H7 (cell line): Measurements from ENCODE around the gene PRKCE. TPM values are rescaled to one million over a fixed set of nuclear protein-coding genes. Genes with fewer than 3 reads are reported as not detected.

ENCODE experiments used
- DNase-seq: peaks from one replicate; pipeline ENCODE4 v3.0.0; 2012
- H3K27me3 ChIP-seq: 2 replicates; pipeline ENCODE4 v1.6.0; 2011; ENCODE audit warnings: mild to moderate bottlenecking, low read length; ENCODE audit not compliant: control insufficient read depth, insufficient read depth
- H3K36me3 ChIP-seq: replicated peaks from 2 replicates; pipeline ENCODE4 v1.5.1; 2011; ENCODE audit warnings: low read length; ENCODE audit not compliant: control insufficient read depth, insufficient read depth
- H3K4me3 ChIP-seq: 2 replicates; pipeline ENCODE4 v1.5.1; 2011; ENCODE audit warnings: low read depth, mild to moderate bottlenecking, control low read depth, low read length, moderate library complexity; ENCODE audit not compliant: insufficient read depth
- total RNA-seq: library from RNA; depleted of rRNA; stranded (reverse); fragments of >200 nt; shearing (Covaris generic); gene quantifications from 2 replicates; pipeline ENCODE4 v1.2.3, GENCODE V29; 2014

PRKCE gene
- total RNA-seq, 1 experiment from 2014 or later: 1.2 TPM

DNA sequence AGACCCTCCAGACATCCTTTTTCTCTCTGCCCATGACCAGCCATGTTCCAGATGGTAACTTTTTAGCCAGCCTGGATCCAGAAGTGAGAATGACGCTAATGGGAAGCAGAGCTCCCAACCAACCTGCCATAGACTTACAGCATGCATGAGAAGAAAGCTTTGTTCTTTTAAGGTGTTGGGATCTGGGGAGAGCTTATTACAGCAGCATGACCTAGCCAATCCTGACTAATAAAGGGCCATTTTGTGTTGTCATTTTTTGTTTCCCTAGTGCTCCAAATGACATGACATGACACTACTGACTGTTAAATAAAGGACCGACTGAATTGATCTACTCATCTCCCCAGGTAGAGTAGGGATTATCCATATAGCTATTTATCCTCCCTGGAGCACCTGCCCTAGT lies 5.2 kb upstream of the PRKCE start:
- Histone ChIP-seq H3K36me3 (no peaks in the 10 kb centered on the region), H3K27me3 (peaks cover 46% of the 10 kb centered on the region), H3K4me3 (no peak overlapping the region)
- no peak for DNase-seq

DNA sequence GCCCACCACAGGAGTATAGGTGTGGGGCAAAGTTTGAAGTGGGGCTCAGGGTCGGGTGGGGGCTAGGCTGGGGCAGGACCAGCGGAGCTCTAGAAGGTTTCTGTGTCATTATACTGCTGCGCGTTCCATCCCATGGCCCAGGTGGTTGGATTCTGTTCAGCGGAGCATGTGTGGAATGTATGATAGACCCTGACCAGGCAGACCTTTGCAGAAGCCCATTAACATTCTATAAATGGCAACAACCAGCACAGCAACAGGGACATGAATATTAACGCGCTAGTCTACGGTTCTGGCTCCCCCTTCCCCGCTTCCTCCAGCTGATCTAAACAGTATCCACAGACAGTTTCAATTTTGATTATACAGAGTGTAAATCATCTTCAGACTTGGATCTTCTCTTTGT lies 4.1 kb upstream of the PRKCE start:
- DNase-seq: no peak
- peaks cover 52% of the 10 kb centered on the region for H3K27me3 ChIP-seq
- no peak overlapping the region for H3K4me3 ChIP-seq
- H3K36me3 ChIP-seq: no peaks in the 10 kb centered on the region

DNA sequence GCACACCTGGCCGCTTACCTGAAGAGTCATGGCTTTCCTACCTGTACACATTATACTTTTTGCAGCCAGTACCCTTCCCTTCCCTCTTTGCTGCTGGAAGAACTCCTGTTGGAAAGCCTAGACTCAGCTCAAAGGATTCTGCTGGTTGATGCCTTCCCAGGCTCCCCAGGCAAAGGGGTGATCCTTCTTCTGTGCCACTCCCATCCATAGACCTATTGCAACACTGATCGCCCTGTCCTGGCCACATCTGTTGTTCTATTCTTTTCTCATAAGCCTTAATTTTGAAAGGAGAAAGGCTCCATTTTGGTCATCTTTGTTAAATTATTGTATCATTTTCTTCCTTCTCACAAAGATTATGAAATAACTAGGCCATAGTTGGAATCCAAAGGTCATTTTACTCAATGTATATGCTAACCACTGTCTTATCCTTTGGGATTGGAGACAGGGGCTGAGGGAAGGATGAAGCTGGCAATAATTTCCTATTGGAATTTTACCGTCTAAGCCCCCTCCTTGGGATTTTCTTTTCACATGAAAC lies 3.4 kb upstream of the PRKCE start:
- Histone ChIP-seq H3K36me3 (no peaks in the 10 kb centered on the region), H3K27me3 (peaks cover 53% of the 10 kb centered on the region), H3K4me3 (no peak overlapping the region)
- no peak for DNase-seq

DNA sequence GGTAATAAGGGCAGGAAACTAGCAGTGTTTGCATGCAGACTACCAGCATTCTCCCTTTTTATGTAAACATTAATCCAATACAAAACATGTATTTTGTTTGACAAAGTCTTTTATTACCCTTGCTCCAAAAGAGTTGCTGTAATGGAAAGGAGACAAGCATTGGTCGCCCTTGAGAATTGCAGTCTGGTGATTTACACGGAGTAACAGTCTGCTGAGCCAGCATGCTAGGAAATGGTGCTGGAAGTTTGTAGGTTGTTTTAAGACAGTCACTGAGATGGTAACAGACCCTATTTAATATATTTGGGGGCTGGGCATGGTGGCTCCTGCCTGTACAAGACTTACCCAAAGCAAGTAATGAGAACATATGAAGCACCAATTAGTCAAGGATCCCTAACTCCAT lies 2.8 kb upstream of the PRKCE start:
- Histone ChIP-seq H3K4me3 (no peak overlapping the region), H3K36me3 (no peaks in the 10 kb centered on the region), H3K27me3 (peaks cover 55% of the 10 kb centered on the region)
- no peak for DNase-seq

DNA sequence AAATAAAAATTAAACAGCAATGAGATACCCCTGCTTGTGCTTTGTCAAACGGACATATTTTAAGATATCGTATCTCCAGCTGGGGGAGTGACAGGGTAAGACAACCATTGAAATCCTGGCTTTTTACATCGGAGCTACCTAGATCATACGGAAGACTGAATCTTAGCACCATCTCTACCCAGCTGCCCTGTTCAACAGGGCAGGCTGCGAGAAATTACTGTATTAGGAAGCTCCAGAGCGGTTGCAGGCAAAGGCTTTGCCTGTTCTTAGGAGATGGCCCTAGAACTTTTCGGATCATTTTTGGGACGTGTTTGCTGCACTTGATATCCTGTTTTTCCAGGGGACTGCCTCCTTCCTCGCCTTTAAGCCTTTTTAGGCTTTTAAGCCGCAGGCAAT lies 2.0 kb upstream of the PRKCE start:
- peak overlapping the region; percentile 63 for H3K4me3 ChIP-seq
- peaks cover 60% of the 10 kb centered on the region for H3K27me3 ChIP-seq
- peak; percentile 35 for DNase-seq
- H3K36me3 ChIP-seq: no peaks in the 10 kb centered on the region

DNA sequence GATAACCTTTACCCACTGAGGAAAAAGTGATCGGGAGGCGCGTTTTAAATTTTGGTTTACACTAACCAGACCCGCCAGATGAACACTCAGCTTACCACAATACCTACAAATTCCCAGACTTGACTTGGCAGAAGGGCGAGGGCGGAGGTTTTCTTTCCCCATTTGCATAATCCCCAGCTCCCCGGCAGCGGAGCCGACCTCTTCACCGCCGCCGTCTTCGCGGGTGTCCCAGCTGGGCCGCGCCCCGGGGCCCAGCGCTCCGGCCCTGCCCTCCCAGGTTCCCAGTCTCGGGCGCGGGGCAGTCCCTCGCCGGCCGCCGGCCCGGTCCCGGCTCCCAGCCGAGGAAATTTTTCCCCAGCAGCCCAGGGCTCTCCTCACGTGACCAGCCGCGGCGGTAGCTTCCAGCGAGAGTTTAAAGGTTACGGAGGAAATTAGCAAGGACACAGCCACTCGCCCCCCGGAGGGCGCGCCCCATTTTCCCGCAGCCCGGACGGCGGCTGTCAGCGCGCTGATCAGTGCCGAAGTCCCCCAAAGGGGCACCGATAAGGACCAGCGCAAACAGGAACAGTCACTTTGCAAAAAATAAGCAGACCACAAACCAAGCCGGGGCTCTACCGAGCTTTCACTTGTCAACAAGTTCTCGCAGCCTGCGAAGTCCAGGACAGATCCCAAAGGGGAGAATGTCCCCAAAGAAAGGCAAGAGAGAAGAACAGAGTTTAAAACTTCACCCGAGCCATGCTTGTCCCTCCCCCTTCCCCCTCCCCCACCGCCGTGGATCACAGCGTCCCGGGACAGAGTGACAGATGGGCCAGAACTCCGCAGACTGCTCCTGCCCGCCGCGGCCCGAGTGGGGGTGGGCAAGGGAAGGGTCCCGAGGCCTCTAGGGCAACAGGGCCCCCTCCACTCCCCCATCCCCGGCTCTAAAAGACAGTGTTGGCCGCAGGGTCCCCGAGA lies 1.3 kb upstream of the PRKCE start:
- Histone ChIP-seq H3K36me3 (no peaks in the 10 kb centered on the region), H3K27me3 (peaks cover 62% of the 10 kb centered on the region), H3K4me3 (peak overlapping the region; percentile 63)
- peak; percentile 82 for DNase-seq

DNA sequence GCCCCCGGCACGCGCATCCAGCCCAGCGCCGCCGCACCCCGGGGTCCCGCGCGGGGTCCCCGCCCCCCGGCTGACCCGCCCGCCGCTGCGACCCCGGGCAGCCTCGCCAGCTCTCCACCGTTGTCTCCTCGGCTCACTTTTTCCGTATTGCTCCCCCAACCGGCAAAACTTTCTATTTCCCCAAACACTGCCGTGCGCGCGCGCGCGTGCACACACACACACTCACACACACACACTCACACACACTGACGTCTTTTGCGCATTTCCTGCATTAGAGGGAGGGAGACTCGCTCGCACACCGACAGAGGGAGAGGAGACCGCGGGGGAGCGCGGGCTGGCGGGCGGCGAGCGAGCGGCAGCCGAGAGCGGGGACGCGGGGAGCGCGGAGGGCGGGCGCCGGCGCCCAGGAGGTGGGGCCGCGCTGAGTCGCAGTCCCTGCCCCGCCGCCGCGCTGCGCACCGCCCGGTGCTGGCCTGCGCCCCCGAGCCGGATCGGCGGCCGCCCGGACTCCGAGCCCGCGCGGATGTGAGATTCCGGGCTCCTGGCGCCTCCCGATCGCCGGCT lies 542 bp upstream of the PRKCE start:
- peak; percentile 91 for DNase-seq
- Histone ChIP-seq H3K27me3 (peaks cover 62% of the 10 kb centered on the region), H3K36me3 (no peaks in the 10 kb centered on the region), H3K4me3 (peak overlapping the region; percentile 63)

DNA sequence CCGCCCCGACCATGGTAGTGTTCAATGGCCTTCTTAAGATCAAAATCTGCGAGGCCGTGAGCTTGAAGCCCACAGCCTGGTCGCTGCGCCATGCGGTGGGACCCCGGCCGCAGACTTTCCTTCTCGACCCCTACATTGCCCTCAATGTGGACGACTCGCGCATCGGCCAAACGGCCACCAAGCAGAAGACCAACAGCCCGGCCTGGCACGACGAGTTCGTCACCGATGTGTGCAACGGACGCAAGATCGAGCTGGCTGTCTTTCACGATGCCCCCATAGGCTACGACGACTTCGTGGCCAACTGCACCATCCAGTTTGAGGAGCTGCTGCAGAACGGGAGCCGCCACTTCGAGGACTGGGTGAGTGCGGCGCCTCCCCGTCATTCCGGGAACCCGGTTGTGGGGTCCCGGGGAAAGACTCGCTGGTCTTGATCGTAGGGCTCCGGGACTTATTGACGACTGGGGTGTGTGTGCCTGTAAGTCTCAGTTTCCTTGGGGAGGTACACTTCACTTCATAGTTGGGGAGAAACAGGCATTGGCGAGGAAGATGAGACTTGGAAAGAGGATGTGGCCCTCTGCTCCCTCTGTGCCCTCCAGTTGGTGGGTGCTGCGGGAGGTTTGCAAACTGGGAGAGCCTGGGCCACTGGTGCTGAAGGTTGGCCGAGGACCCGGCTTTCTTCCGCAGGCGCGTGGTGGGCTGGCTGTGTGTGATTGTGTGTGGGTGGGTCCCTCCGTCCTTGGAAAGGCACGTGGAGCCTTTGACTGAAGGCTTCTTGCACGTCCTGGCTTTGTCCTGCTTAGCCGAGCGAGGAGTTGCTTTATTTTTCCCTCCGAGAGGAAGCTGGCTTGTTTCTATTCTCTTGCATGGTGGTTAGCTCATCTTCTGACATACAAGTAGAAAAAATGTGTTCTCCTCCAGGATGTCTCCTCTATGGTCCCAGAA lies 886 bp downstream of the PRKCE start:
- DNase-seq: peak; percentile 67
- Histone ChIP-seq H3K4me3 (peak overlapping the region; percentile 63), H3K27me3 (peaks cover 61% of the 10 kb centered on the region), H3K36me3 (no peaks in the 10 kb centered on the region)

DNA sequence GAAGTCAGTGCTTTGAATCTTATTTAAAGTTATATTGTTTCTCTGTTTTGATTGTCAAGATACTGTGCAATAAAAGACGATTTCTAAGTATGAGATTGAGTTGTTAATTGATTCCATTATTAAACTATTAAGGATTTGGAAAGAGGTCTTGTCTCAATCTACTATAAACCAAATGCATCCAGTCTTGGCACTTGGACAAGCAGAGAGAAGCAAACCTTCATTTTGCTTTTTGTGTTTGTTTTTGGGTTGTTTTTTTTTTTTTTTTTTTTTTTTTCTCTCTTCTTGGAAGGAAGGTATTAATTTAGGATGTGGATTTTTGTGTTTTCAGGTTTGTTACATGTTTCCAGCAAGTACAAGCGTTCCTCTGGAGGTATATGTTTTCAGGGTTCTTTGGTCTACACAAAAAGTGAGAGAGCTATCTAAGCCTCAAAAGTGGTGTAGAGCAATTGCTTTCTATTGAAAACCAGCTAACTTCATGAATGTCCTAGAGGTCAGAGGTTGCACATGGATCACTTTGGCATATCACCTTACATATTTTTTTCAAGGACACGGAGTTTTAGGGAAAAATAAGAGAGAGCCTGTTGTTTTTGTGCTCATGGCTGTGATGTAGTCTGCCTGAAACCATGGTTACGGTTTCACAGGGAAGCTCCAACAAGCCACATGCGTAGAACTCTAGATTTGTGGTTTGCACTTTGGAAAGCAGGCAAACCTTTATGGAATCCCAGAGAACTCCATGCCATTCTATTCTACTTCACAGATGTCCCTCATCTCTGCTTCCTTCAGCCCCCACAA lies 1.8 kb downstream of the PRKCE start:
- no peak overlapping the region for H3K4me3 ChIP-seq
- no peak for DNase-seq
- H3K36me3 ChIP-seq: no peaks in the 10 kb centered on the region
- peaks cover 53% of the 10 kb centered on the region for H3K27me3 ChIP-seq

DNA sequence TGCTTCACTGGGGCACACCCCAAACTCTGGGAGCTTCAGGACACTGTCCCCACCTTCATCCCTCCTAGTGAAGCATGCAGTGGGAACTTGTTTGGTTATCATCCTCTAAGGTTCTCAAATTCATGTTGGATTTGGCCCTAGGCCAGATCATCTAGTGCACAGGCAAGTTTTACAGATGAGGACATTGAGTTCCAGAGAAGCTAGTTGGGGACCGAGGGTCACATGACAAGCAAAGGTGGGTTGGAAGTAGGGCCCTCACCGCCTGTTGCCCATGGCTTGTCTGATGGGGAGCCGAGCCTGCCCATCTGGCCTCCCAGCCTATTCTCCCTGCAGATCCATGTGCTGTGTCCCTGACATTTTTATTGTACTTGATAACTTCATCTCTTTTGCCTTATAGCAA lies 2.8 kb downstream of the PRKCE start:
- Histone ChIP-seq H3K4me3 (no peak overlapping the region), H3K27me3 (peaks cover 44% of the 10 kb centered on the region), H3K36me3 (no peaks in the 10 kb centered on the region)
- DNase-seq: no peak

DNA sequence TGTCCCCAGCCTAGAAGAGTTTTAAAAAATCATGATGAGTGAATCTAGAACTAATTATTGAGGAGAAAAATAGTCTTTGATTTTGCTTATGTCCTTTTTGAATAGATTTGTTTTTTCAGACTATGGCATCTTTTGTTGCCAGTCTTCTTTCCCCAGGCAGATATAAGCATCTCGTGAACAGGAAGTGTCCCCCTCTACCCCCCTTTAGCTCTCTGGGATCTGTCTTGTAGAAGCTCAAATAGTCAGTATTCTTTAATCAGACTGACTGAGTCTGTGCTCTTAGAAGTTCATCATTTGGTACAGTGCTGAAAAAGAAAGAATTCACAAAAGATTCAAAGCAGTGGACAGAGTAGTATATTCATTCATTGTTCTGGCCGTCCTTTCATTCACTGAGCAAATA lies 10.4 kb downstream of the PRKCE start:
- H3K36me3 ChIP-seq: no peaks in the 10 kb centered on the region
- no peak for DNase-seq
- no peaks in the 10 kb centered on the region for H3K27me3 ChIP-seq
- H3K4me3 ChIP-seq: no peak overlapping the region

DNA sequence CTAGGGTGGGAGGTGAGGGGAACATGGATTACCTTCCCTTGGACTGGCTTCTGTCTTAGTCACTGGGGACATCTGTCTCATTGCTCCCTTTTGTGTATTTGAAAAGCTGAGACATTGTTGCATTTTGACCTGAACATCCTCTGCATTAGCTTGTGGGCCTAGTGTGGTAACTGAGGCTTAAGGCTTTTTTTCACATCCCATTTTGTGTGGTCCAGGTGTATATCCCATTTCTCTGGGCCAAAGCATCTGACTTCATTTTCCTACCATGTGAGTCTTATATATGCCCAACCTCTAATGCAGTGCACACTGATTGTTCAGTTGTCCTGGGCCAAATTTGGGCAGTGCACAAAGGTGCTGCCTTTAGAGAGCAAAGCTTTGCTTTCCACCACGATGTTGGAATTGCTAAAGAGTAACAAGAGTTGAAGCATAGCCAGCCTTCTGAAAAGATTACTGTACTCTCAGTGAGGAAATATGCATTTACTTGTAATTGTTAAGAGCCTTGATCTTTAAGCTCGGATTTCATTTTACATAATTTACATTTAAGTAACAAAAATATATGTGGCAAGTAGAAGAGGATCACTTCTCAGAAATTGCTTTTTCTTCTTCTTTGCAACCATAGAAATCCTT lies 13.3 kb downstream of the PRKCE start:
- H3K36me3 ChIP-seq: no peaks in the 10 kb centered on the region
- H3K27me3 ChIP-seq: no peaks in the 10 kb centered on the region
- DNase-seq: no peak
- no peak overlapping the region for H3K4me3 ChIP-seq

DNA sequence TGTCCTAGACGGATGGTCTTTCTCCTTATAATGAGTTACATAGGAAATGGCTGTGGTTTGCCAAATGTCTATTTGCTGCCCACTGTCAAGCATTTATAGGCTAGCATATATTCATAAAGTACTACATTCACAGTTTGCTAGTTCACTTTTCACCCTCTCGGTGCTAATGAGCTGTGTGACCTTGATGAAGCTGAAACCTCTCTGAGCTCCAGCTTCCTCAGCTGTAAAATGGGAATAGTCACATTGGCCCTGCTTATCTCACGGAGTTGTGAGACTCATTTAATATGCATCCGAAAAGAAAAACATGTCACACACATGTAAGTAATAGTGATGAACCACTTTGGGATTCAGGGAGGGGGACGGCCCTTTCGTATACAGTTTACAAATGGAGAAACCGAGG lies 17.0 kb downstream of the PRKCE start:
- DNase-seq: no peak
- Histone ChIP-seq H3K36me3 (no peaks in the 10 kb centered on the region), H3K27me3 (no peaks in the 10 kb centered on the region), H3K4me3 (no peak overlapping the region)
